ENCODE data around the gene BDH1. TPM values are rescaled to one million over a fixed set of nuclear protein-coding genes. Genes with fewer than 3 reads are reported as not detected.

The BDH1 gene
- total RNA-seq, 2 donors from 2014 or later, result 4.0 to 48.3 TPM

DNA sequence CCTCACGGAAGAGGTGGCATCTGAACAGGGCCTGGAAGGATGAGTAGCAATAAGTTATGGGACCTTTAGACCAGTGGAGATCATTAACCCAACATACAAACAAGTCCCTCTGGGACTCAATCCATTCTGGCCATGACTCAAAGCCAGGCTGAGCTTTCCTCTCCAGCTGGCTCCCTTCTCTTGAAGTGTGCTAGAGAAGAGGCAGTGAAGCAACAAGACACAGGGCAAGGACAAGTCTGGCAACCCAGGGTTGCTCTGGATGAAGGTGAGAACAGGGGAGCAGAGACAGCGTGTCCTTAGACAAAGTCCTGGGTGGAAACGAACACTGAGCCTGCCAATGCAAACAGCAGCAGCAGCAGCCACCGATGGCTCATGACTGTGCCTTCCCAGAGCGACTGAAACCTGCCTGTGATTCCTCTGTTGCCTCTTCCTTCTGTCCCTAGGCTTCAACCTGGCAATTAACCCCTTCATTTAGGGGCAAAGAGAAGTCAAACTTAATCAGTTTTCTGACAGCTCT lies 86.8 kb downstream of the BDH1 start:
- Histone ChIP-seq H3K4me1 (peaks cover 0 to 12% of the 10 kb centered on the region in 2 donors), H3K9me3 (no peaks in the 10 kb centered on the region), H3K4me3 (no peak overlapping the region), H3K36me3 (no peaks in the 10 kb centered on the region), H3K27ac (no peak overlapping the region), H3K27me3 (no peaks in the 10 kb centered on the region)
- DNase-seq (ENCODE audit: low spot score), result no peak
- TF ChIP-seq, protein P1, sequence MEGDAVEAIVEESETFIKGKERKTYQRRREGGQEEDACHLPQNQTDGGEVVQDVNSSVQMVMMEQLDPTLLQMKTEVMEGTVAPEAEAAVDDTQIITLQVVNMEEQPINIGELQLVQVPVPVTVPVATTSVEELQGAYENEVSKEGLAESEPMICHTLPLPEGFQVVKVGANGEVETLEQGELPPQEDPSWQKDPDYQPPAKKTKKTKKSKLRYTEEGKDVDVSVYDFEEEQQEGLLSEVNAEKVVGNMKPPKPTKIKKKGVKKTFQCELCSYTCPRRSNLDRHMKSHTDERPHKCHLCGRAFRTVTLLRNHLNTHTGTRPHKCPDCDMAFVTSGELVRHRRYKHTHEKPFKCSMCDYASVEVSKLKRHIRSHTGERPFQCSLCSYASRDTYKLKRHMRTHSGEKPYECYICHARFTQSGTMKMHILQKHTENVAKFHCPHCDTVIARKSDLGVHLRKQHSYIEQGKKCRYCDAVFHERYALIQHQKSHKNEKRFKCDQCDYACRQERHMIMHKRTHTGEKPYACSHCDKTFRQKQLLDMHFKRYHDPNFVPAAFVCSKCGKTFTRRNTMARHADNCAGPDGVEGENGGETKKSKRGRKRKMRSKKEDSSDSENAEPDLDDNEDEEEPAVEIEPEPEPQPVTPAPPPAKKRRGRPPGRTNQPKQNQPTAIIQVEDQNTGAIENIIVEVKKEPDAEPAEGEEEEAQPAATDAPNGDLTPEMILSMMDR (IDR thresholded peaks at IDR 0.05), result no peak

DNA sequence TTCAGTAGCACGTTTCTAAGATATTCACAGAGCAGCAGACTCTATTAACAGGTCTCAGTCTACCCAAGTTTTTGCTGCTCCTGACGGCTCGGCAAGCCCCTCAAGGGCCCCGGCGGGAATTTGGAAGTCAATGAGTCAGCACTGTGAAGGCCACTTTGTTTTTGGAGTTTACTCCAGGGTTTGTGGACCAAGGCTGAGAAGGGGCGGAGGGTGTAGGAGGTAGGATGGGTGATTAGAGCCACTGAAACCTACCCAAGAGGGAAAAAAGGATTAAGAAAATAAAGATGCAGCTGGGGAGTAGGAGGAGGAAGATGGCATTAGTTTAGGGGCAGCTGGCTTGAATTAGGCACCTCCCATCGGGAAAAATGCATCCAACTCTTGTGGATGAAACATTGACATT lies 87.6 kb downstream of the BDH1 start:
- TF ChIP-seq, protein P1 (IDR thresholded peaks at IDR 0.05), result no peak

DNA sequence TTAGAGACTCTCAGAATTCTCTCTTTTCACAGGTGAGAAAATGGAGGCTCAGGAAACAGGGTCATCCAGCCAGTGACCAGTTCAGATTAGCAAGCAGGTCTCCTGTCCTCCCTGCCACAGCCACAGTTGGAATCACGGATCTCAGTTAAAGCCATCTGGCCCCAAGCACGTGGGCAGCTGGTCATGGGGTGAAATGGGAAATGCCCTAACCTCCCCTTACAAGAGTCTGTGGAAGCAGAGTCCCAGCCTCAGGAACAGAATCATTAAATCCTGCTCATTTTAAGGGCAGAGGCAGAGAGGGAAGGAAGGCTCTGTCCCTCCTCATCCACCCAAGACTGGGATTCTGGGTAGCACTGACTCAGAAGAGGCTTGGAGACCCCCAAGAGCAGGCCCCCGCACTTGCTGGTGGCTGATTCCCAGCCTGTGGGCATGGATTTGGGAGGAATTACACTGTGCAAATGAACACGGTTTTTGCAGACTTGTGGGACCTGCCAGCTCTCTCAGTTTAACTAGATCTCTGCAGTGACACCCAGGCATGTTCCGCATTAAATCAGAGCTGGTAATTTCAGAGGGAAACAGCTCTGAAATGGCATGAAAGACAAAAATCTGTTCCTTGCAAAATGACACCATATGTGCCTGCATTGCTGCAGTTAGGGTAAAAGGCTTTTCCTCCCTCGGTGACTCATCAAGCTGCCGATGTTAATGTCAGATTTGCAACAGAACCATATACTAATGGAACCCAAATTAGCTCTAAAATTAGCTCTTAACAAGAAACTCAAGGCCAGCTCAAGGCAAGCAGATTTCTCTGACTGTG lies 89.0 kb downstream of the BDH1 start:
- Histone ChIP-seq H3K27me3 (no peaks in the 10 kb centered on the region), H3K27ac (no peak overlapping the region), H3K4me1 (peaks cover 0 to 12% of the 10 kb centered on the region in 2 donors), H3K4me3 (no peak overlapping the region), H3K36me3 (no peaks in the 10 kb centered on the region), H3K9me3 (no peaks in the 10 kb centered on the region)
- TF ChIP-seq, protein P1 (IDR thresholded peaks at IDR 0.05), result no peak
- DNase-seq (ENCODE audit: low spot score), result no peak

More for the DNA sequence above, 87.6 kb downstream of the BDH1 start:
- no peaks in the 10 kb centered on the region for H3K36me3 ChIP-seq
- H3K4me1 ChIP-seq, result peaks cover 0 to 12% of the 10 kb centered on the region in 2 donors
- no peaks in the 10 kb centered on the region for H3K27me3 ChIP-seq
- H3K4me3 ChIP-seq, result no peak overlapping the region
- DNase-seq (ENCODE audit: low spot score), result no peak
- no peak overlapping the region for H3K27ac ChIP-seq
- no peaks in the 10 kb centered on the region for H3K9me3 ChIP-seq

DNA sequence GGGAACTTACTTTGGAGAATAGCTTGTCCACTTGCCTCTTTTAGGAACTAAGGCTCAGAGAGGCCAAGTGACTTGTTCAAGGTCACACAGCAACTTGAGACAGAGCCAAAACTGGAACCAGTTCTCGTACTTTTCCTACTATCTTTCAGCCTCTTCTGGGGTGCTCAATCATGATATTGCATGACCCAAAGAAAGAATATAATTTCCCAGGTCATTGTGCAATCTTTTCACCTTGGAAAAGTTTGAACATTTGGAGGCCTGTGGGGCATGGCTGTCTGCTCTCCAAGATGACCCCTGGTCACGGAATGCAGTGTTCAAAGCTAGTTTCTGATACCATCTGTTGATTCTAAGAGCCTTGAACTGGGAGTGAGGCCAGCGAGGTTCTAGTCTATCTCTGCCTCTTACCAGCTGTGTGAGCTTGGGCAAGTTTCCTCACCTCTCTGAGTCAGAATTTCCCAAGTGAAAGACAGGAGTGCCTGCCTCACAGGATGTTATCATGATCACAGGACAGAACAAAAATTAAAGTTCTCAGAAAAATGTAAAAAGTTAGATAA lies 89.7 kb downstream of the BDH1 start:
- no peaks in the 10 kb centered on the region for H3K27me3 ChIP-seq
- DNase-seq (ENCODE audit: low spot score), result no peak
- no peak overlapping the region for H3K27ac ChIP-seq
- TF ChIP-seq, protein P1 (IDR thresholded peaks at IDR 0.05), result no peak
- H3K36me3 ChIP-seq, result no peaks in the 10 kb centered on the region
- H3K4me3 ChIP-seq, result no peak overlapping the region
- no peaks in the 10 kb centered on the region for H3K9me3 ChIP-seq
- H3K4me1 ChIP-seq, result peaks cover 0 to 12% of the 10 kb centered on the region in 2 donors

DNA sequence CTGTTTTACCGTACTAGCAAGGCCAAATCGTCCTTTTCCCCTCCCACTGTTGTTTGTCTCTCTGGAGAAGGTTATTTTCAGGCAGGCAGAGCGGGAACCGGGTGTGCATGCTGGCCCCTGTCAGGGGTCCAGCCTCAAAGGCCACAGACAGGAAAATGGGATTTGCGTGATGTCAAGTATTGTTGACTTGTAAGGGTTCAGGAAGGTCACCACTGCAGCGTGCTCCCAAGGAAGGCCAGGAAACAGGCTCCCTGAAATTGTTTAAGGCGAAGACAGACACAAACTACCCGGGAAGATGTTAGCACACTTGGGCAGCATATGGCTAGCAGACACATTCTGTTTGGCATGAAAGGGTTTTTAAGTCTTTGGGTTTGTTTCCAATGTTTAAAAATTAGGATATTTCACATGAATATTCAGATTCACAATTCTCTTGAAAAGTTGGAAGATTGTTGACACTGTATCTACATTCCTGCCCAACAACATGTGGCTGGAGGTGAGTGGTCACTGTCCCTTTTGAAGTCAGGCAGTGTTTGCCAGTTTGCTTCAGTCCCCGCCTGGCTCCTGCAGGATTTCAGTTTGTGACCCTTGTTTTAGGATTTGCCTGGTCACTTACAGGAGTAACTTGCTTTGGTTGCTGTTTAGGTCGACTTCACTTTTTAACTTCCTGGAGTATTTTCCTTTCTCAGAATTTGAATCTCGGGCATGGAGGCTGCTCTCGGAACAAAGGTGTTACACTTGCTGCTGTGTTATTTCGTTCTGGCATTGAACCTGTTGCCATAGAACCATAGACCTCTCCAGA lies 90.4 kb downstream of the BDH1 start:
- no peak overlapping the region for H3K4me3 ChIP-seq
- no peak overlapping the region for H3K27ac ChIP-seq
- H3K9me3 ChIP-seq, result no peaks in the 10 kb centered on the region
- no peaks in the 10 kb centered on the region for H3K27me3 ChIP-seq
- H3K4me1 ChIP-seq, result peaks cover 0 to 12% of the 10 kb centered on the region in 2 donors
- H3K36me3 ChIP-seq, result no peaks in the 10 kb centered on the region
- DNase-seq (ENCODE audit: low spot score), result no peak
- TF ChIP-seq, protein P1 (IDR thresholded peaks at IDR 0.05), result no peak

Measured in right atrium auricular region (tissue), 2 donors.